Prostate gland (tissue), 2 donors: ENCODE data around the gene CES4A.

ENCODE experiments used
- POLR2A ChIP-seq: fragments of 450-650 bp; IDR thresholded peaks from one replicate; pipeline ENCODE4 v1.6.1; 2016; ENCODE audit warnings: antibody characterized with exemption, mild to moderate bottlenecking
- POLR2AphosphoS5 ChIP-seq: sonication (generic); formaldehyde crosslinking; IDR thresholded peaks from one replicate; pipeline ENCODE4 v1.6.1; 2017; ENCODE audit warnings: antibody characterized with exemption
- TF ChIP-seq, protein P1 (sequence below), 4 experiments: fragments of 200-600 bp in 2 of 4; fragments of 450-650 bp in 2 of 4; sonication (generic) in 2 of 4; IDR thresholded peaks; 1 replicate in 3 of 4; 2 replicates in 1 of 4; pipeline ENCODE4 v1.5.1; 2016 to 2019; ENCODE audit warnings: antibody characterized with exemption in 4 of 4, mild to moderate bottlenecking in 2 of 4, moderate library complexity in 2 of 4

DNA sequence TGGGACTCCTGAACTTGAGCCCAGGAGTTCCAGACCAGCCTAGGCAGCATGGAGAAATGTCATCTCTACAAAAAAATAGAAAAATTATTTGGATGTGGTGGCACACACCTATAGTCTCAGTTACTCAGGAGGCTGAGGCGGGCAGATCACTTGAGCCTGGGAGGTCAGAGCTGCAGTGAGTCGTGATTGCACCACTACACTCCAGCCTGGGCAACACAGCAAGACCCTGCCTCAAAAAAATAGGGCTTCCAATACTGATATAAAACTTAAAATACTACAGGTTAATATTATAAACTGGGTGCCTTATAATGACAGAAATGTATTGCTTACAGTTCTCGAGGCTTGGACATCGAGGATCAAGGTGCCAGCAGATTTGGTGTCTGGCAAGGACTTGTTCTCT is 42.5 kb upstream of the CES4A start:
- TF ChIP-seq, protein P1, sequence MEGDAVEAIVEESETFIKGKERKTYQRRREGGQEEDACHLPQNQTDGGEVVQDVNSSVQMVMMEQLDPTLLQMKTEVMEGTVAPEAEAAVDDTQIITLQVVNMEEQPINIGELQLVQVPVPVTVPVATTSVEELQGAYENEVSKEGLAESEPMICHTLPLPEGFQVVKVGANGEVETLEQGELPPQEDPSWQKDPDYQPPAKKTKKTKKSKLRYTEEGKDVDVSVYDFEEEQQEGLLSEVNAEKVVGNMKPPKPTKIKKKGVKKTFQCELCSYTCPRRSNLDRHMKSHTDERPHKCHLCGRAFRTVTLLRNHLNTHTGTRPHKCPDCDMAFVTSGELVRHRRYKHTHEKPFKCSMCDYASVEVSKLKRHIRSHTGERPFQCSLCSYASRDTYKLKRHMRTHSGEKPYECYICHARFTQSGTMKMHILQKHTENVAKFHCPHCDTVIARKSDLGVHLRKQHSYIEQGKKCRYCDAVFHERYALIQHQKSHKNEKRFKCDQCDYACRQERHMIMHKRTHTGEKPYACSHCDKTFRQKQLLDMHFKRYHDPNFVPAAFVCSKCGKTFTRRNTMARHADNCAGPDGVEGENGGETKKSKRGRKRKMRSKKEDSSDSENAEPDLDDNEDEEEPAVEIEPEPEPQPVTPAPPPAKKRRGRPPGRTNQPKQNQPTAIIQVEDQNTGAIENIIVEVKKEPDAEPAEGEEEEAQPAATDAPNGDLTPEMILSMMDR (IDR thresholded peaks at IDR 0.05) = no peak
- TF ChIP-seq POLR2A = no peak
- no peak for TF ChIP-seq POLR2AphosphoS5
